Measurements from ENCODE around the gene NOM1.

NOM1 gene

GRCh38 chr7:157002819-157003421, 53.4 kb downstream of the NOM1 start:
- peaks cover 37% of the 10 kb centered on the region for H3K27me3 Mint-ChIP-seq
- H3K36me3 Mint-ChIP-seq: peaks cover 2% of the 10 kb centered on the region
- H3K9me3 Mint-ChIP-seq (ENCODE audit: low read depth): no peaks in the 10 kb centered on the region
- H3K27ac Mint-ChIP-seq: no peak overlapping the region
- H3K4me1 Mint-ChIP-seq (ENCODE audit: low read depth): peaks cover 34% of the 10 kb centered on the region
- H3K4me3 Mint-ChIP-seq: no peak overlapping the region

DNA sequence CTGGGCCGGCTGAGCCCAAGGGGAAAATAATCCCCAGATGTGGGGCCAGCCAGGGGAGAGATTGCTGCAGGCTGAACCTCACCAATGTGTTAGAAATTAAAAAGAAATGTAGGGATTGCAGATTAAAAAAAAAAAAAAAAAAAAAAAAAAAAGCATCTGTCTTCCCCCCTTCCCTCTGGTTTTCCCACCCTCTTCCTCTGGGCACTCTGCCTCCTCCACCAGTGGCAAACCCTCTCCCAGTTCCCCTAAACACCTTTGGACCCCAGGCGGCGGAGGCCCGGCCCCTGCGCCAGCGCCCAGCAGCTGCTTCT, 53.9 kb downstream of the NOM1 start:
- Mint-ChIP-seq H3K27me3 (peaks cover 34% of the 10 kb centered on the region), H3K36me3 (peaks cover 2% of the 10 kb centered on the region), H3K4me1 (ENCODE audit: low read depth) (peaks cover 34% of the 10 kb centered on the region), H3K9me3 (ENCODE audit: low read depth) (no peaks in the 10 kb centered on the region), H3K4me3 (no peak overlapping the region), H3K27ac (no peak overlapping the region)

DNA sequence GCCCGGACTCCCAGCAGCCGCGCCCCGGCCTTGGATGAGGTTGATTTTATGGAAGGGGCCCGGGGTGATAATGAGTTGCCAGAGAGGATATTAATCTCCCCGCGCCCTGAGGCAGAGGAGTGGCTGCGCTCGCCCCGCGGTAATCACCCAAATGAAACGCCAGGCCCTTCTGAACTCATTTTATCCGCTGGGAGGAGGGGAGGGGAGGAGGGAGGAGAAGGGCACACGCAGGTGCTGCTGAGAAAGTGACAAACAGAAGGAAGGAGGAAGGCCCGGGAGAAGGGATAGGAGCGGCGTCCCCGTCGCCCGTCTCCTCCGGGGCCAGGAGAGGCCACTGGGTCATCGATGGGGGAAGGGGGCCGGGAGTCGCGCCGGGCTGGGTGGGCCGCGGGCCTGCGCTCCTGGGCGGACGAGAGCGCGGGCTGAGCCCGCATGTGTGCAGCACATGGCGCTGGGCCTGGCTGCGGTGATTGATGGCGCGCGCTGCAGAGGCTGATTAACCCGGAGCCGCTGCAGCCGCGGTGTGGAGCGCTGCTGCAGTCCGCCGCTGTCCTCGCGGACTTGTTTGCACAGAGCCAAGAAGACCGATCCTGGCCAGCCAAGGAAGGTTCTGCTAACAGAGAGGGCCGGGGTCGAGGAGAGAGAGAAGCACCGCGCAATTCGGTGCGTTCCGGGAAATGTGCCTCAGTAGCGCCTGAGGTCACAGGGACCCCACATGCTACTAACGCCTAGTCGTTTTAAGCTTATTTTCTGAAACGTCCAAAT, 54.4 kb downstream of the NOM1 start:
- Mint-ChIP-seq H3K27ac (no peak overlapping the region), H3K27me3 (peaks cover 32% of the 10 kb centered on the region), H3K36me3 (peaks cover 2% of the 10 kb centered on the region), H3K4me1 (ENCODE audit: low read depth) (peaks cover 32% of the 10 kb centered on the region), H3K4me3 (no peak overlapping the region), H3K9me3 (ENCODE audit: low read depth) (no peaks in the 10 kb centered on the region)

- Mint-ChIP-seq H3K9me3 (ENCODE audit: low read depth) (no peaks in the 10 kb centered on the region), H3K27ac (no peak overlapping the region), H3K36me3 (peaks cover 2% of the 10 kb centered on the region), H3K4me3 (peak overlapping the region; percentile 23), H3K4me1 (ENCODE audit: low read depth) (peaks cover 32% of the 10 kb centered on the region), H3K27me3 (peaks cover 30% of the 10 kb centered on the region)
Observed at GRCh38 chr7:157004521-157005455, 55.3 kb downstream of the NOM1 start.

GRCh38 chr7:157005456-157006204, 56.1 kb downstream of the NOM1 start:
- Mint-ChIP-seq H3K27me3 (peaks cover 28% of the 10 kb centered on the region), H3K36me3 (peaks cover 2% of the 10 kb centered on the region), H3K27ac (no peak overlapping the region), H3K4me3 (no peak overlapping the region), H3K4me1 (ENCODE audit: low read depth) (peaks cover 28% of the 10 kb centered on the region), H3K9me3 (ENCODE audit: low read depth) (no peaks in the 10 kb centered on the region)

DNA sequence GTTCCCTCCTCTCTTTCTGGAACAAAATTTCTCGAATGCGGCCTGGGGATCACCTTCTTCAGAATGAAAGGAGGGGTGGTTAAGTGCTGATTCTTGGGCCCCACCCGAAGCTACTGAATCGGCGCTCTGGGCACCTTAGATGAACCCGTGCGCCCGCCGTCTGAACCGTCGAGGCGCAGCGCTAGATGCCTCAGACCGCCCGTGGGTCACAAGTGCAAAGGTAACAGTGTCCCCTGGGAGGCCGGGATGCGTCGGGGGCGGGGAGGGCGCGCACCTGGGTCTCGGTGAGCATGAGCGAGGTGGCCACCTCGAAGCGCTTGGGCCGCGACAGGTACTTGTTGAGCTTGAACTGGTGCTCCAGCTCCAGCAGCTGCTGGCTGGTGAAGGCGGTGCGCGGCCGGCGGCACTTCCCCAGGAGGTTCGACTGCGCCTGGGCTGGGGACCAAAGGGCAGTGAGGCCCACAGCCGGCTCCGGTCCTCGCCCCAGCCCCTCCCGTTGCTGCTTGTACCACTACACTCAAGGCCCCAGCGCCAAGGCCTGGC, 56.8 kb downstream of the NOM1 start:
- no peak overlapping the region for H3K4me3 Mint-ChIP-seq
- H3K9me3 Mint-ChIP-seq (ENCODE audit: low read depth): no peaks in the 10 kb centered on the region
- no peaks in the 10 kb centered on the region for H3K36me3 Mint-ChIP-seq
- H3K27me3 Mint-ChIP-seq: peaks cover 21% of the 10 kb centered on the region
- H3K4me1 Mint-ChIP-seq (ENCODE audit: low read depth): peaks cover 24% of the 10 kb centered on the region
- H3K27ac Mint-ChIP-seq: no peak overlapping the region

DNA sequence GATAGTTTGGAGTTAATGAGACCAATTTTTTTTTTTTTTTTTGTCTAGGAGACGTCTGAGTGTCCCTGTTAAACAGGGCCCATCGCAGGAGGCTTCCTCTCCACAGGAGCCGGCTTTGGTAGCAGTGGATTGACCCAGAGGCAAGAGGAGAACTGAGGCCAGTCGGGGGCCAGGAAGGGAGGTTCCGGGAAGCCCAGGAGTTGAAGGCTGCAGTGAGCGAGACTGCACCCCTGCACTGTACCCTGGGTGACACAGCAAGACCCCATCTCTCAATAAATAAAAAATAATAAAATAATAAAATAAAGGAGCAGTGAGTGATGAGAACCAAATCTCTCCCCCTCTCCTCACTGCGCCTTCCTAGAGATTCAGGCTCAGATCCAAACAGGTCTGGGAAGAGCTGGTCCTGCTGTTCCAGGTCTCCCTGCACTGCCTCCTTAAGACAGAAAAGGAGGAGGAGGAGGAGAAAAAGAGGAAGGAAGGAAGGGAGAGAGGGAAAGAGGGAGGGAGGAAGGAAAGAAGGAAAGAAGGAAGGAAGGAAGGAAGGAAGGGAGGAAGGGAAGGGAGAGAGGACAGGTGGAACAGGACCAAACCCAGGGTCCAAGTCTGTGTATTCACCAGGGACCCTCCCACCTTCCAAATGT, 57.4 kb downstream of the NOM1 start:
- H3K4me3 Mint-ChIP-seq: no peak overlapping the region
- peaks cover 27% of the 10 kb centered on the region for H3K4me1 Mint-ChIP-seq (ENCODE audit: low read depth)
- peaks cover 22% of the 10 kb centered on the region for H3K27me3 Mint-ChIP-seq
- no peak overlapping the region for H3K27ac Mint-ChIP-seq
- no peaks in the 10 kb centered on the region for H3K9me3 Mint-ChIP-seq (ENCODE audit: low read depth)
- no peaks in the 10 kb centered on the region for H3K36me3 Mint-ChIP-seq

DNA sequence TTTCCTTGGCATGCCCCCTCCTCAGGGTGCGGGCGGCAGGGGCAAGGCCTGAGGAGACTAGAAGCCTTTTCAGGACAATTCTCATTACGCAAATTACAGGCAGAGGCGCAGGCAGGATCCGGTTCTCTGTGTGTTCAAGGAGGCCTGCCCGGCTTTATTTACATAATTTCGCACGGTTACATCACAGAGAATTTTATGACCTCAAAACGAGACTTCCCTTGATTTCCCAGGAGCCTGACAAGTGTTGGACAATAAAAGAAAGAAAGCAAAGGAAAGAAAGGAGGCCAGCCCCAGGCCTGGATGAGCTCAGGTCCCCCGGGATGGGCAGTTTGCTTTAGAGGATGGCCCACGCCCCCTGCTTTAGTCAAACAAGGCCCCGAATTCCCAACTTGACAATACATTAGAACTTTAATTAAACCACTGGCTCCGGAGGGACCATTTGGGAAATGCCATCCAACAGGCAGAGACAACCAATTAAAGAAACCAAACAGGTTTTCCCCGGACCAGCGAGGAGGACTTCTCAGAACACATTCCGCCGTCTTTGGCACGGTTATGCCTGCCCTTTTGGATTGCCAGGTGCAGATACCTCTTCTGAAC, 58.1 kb downstream of the NOM1 start:
- H3K9me3 Mint-ChIP-seq (ENCODE audit: low read depth): no peaks in the 10 kb centered on the region
- no peak overlapping the region for H3K4me3 Mint-ChIP-seq
- H3K27me3 Mint-ChIP-seq: peaks cover 24% of the 10 kb centered on the region
- peaks cover 28% of the 10 kb centered on the region for H3K4me1 Mint-ChIP-seq (ENCODE audit: low read depth)
- no peak overlapping the region for H3K27ac Mint-ChIP-seq
- no peaks in the 10 kb centered on the region for H3K36me3 Mint-ChIP-seq

- no peaks in the 10 kb centered on the region for H3K36me3 Mint-ChIP-seq
- H3K9me3 Mint-ChIP-seq (ENCODE audit: low read depth): no peaks in the 10 kb centered on the region
- peaks cover 31% of the 10 kb centered on the region for H3K27me3 Mint-ChIP-seq
- no peak overlapping the region for H3K27ac Mint-ChIP-seq
- peaks cover 28% of the 10 kb centered on the region for H3K4me1 Mint-ChIP-seq (ENCODE audit: low read depth)
- no peak overlapping the region for H3K4me3 Mint-ChIP-seq
Observed at GRCh38 chr7:157008206-157009169, 59.0 kb downstream of the NOM1 start.

GRCh38 chr7:157009170-157009777, 59.8 kb downstream of the NOM1 start:
- peak overlapping the region; percentile 30 for H3K4me3 Mint-ChIP-seq
- no peaks in the 10 kb centered on the region for H3K9me3 Mint-ChIP-seq (ENCODE audit: low read depth)
- H3K36me3 Mint-ChIP-seq: no peaks in the 10 kb centered on the region
- peaks cover 36% of the 10 kb centered on the region for H3K27me3 Mint-ChIP-seq
- peaks cover 25% of the 10 kb centered on the region for H3K4me1 Mint-ChIP-seq (ENCODE audit: low read depth)
- H3K27ac Mint-ChIP-seq: no peak overlapping the region

- peaks cover 18% of the 10 kb centered on the region for H3K4me1 Mint-ChIP-seq (ENCODE audit: low read depth)
- H3K9me3 Mint-ChIP-seq (ENCODE audit: low read depth): no peaks in the 10 kb centered on the region
- peak overlapping the region; percentile 30 for H3K4me3 Mint-ChIP-seq
- H3K27ac Mint-ChIP-seq: no peak overlapping the region
- H3K36me3 Mint-ChIP-seq: no peaks in the 10 kb centered on the region
- H3K27me3 Mint-ChIP-seq: peaks cover 37% of the 10 kb centered on the region
Observed at GRCh38 chr7:157009778-157010587, 60.5 kb downstream of the NOM1 start.

Measured in activated naive CD8-positive, alpha-beta T cell (primary cell).